Ramos (cell line): ENCODE measurements around the gene RGS11.
"Not testable (repeated sequence)": the region's sequence is repeated elsewhere in the genome, so short reads cannot be mapped to it uniquely, and the experiment has no call there.

Experiments used
- in situ Hi-C: fragments of 300-500 bp; cut with MboI; formaldehyde crosslinking; loops from one replicate; pipeline ENCODE4 v1.14.3; 2022; ENCODE audit warnings: low sequenced_read_pairs; ENCODE audit not compliant: unreplicated experiment

RGS11 gene

GRCh38 chr16:281660-282255, 6.0 kb upstream of the RGS11 start:
- in situ Hi-C loops: no loop called here

- in situ Hi-C loops: no loop called here
These were observed 5.4 kb upstream of the RGS11 start for GRCh38 chr16:280991-281659.

- in situ Hi-C loops: no loop called here
These were observed 4.8 kb upstream of the RGS11 start, which contains the start of gene ARHGDIG for GRCh38 chr16:280552-280951. Gene ARHGDIG, plus strand, starts transcription at chr16:280591. Its CDS starts 90 bp downstream, at chr16:280681.

- in situ Hi-C loops: no loop called here
These were observed 4.3 kb upstream of the RGS11 start for GRCh38 chr16:280005-280460.

- in situ Hi-C loops: no loop called here
These were observed 3.8 kb upstream of the RGS11 start for GRCh38 chr16:279531-279930.

- in situ Hi-C loops: no loop called here
These were observed 3.2 kb upstream of the RGS11 start for GRCh38 chr16:278863-279366.

GRCh38 chr16:276426-277077, 808 bp upstream of the RGS11 start:
- in situ Hi-C loops: no loop called here

- in situ Hi-C loops: no loop called here
These were observed 603 bp downstream of the RGS11 start for GRCh38 chr16:275041-275641.

GRCh38 chr16:273547-274421, 2.0 kb downstream of the RGS11 start:
- in situ Hi-C loops: no loop called here

GRCh38 chr16:272633-273546, 2.9 kb downstream of the RGS11 start:
- in situ Hi-C loops: no loop called here

- in situ Hi-C loops: no loop called here
These were observed 5.1 kb downstream of the RGS11 start for GRCh38 chr16:270381-271255.

GRCh38 chr16:269061-269796, 6.5 kb downstream of the RGS11 start:
- in situ Hi-C loops: no loop called here

GRCh38 chr16:268141-269053, 7.3 kb downstream of the RGS11 start:
- in situ Hi-C loops: no loop called here

- in situ Hi-C loops: not testable (repeated sequence)
These were observed 8.2 kb downstream of the RGS11 start for GRCh38 chr16:267562-267961.

GRCh38 chr16:266258-267164, 9.2 kb downstream of the RGS11 start:
- in situ Hi-C loops: no loop called here
